ENCODE data around the gene OLFML3. TPM values are rescaled to one million over a fixed set of nuclear protein-coding genes. Genes with fewer than 3 reads are reported as not detected.
"Not testable (repeated sequence)": the region's sequence is repeated elsewhere in the genome, so short reads cannot be mapped to it uniquely, and the experiment has no call there.

OLFML3 gene, protein sequence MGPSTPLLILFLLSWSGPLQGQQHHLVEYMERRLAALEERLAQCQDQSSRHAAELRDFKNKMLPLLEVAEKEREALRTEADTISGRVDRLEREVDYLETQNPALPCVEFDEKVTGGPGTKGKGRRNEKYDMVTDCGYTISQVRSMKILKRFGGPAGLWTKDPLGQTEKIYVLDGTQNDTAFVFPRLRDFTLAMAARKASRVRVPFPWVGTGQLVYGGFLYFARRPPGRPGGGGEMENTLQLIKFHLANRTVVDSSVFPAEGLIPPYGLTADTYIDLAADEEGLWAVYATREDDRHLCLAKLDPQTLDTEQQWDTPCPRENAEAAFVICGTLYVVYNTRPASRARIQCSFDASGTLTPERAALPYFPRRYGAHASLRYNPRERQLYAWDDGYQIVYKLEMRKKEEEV
- 269 TPM for polyA plus RNA-seq (2013, experiment 1 of 2; ENCODE audit: insufficient read length)
- 257 TPM for polyA plus RNA-seq (2013, experiment 2 of 2; ENCODE audit: insufficient read length)

DNA sequence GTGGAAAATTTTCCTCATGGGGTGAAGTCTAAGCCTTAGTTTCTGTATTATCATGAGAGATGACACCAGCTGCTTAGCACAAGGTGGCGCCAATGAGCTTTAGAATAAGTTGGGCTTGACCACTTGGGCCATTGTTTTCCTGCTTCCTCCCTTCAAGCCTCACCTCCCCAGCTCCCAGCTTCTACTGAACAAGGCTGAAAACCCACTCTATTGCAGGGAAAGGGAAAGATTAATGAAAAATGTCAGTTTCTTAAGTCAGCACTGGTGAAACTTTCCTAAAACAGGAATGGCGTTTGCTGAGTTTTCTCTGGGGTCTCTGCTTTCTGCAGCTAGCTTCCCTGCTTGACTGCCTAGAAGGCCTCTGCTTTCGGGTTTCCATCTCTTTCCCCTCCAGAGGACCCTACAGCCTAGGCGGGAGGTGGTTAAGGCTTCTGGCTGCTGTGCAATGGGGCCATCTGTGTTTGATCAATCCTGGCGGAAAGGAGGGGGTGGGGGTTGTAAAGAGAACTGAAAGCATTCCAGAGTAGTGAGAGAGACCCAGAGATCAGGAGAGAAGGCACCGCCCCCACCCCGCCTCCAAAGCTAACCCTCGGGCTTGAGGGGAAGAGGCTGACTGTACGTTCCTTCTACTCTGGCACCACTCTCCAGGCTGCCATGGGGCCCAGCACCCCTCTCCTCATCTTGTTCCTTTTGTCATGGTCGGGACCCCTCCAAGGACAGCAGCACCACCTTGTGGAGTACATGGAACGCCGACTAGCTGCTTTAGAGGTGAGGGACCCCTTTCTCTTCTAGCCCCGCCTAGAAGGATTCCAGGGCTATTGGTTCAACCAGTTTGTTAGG lies at the start of gene OLFML3:
Gene OLFML3, plus strand, starts transcription at position 612 of the 840 bp plus-strand sequence. Its CDS starts 43 bp downstream, at position 655.
- DNase-seq: peak; percentile 99

DNA sequence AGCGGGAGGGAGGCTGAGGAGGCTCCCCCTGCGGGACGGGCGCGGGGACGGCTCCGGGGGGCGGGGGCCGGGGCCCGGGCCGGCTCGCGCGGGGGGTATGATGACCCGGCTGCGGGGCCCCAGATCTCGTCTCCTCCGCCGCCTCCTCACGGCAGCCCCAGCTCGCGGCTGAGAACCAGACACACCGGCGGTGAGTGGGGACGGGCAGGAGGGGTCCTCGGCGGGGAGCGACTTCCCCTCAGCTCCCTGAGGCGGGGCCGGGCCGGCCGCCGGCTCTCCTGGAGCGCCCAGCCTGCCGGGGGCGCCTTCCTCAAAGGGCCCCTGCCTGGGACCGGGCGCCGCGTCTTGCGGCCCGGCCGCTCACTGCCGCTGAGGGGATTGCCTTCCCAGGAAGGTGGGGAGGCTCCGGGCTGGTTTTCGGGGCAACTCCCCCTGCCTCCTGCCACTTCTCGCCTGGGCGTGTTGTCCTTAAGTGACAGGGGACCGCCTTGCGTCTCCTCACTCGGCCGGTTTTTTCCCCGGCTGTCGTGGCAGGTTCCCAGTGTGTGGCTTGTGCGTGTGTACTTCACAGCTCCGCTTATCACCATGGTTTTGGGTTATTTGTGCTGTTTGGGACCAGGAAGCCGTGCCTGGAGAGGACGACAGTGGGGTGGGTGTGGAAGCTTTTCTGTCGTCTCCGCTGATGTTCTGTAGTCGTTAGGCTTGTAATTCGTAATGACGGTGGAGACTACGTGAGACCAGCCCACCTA lies 49.4 kb upstream of the OLFML3 start:
- DNase-seq: peak; percentile 14

DNA sequence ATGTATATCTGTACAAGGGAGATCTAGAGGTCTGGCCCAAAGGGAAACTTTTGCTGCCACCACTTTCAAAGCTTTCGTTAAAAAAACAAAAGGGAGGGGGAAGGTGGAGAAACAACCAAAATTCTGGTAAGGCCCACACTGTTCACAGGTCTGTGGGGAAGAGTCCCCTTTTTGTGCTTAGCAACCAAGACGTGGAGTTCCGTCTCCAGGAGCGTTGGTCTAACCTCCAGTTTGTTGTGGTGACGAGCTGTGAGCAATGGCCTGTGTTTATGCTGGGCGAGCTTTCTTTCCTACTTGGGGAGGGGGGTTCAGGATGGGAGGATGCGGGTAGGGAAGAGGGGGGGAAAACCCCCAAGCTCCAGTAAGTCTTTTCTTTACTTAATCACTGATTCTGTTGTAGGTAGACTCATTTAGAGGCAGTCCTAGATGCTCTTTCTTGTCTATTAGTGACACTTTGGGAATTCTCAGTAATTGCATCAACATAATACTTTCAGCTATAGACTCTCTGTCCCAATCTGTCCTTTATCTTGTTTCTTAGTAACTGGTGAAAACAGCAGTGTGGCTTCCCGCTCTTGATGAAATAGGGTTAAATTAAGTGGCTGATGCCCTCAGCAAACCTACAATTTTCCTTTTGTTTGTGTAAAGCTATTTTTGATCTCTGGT lies 48.6 kb upstream of the OLFML3 start:
- DNase-seq: peak; percentile 20

DNA sequence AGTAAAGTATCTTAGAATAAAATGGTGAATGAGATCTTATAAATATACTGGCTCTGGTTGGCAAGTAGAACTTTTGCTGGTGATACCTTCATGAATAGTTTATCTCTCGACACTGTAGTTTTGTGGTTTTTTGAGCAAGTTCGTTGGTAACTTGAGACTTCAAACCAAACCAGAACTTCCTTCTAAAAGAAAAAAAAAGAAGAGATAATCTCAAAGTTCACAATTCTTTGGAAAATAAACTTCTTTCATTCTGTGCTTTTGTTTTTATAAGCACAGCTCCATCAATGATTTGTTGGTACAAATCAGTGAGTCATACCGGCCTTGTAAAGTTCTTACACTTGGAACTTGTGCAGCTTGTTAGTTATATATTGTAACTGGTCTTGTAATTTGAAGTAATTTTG lies 47.8 kb upstream of the OLFML3 start:
- peak; percentile 2 for DNase-seq

DNA sequence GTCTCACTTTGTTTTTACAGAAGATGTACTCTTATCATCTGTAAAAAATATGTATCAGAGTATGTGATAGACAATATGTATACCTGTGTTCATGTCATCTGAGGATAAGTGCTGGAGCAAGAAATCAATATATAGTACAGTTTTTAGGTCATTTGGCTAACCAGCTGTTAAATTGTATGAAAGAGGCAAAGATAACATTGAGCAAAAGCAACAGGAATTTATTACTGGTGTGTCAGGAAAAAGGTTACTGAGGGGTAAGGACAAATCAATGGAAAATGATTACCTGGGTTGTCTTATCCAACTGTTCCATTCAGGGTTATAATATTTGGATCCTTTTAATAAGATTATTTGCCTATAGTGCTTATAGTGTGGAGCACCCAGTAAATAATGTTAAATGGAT lies 45.3 kb upstream of the OLFML3 start:
- DNase-seq: no peak

DNA sequence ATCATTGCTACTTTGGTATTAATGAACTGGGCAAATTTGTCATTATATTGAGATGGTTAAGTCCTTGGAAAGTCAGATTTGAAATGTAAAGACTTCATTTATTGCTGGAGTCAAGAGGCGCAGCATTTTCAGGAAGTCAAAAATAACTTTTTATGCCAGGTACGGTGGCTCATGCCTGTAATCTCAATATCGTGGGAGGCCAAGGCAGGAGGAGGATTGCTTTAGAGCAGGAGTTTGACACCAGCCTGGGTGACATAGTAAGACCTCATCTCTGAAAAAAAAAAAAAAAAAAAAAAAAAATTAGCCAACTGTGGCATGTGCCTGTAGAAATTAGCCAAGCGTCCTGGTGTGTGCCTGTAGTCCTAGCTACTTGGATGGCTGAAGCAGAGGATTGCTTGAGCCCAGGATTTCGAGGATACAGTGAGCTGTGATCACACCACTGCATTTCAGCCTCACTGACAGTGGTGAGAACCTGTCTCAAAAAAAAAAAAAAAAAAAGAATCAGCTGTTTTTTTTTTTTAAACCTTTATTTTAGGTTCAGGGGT lies 44.7 kb upstream of the OLFML3 start:
- DNase-seq: no peak

DNA sequence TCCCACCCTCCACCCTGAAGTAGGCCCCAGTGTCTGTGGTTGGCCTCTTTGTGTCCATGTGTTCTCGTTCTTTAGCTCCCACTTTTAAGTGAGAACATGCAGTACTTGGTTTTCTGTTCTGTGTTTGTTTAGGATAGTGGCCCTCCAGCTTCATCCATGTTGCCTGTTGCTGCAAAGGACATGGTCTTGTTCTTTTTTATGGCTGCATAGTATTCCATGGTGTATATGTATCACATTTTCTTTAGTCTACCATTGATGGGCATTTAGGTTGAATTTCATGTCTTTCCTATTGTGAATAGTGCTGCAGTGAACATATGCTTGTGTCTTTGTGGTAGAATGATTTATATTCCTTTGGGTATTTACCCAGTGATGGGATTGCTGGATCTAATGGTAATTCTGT lies 44.1 kb upstream of the OLFML3 start:
- DNase-seq: no peak

DNA sequence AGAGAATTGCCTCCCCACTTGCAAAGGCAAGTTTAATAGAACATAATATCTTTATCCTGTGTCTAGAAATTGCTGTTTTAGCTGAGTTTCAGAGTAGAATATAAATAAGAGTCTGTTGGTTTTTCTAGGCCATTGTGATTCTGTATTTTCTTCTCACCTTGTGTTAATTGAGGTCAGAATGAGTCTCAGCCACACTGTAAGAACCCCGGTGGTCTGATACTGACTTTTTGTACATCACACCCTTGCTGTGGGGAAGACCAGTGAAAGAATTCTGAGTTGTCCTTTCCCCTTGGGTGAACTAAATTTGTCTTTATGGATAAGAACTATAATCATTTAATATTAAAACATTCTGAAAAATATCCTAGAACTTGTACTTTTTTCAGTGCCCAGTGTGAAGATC lies 43.3 kb upstream of the OLFML3 start:
- DNase-seq: no peak

DNA sequence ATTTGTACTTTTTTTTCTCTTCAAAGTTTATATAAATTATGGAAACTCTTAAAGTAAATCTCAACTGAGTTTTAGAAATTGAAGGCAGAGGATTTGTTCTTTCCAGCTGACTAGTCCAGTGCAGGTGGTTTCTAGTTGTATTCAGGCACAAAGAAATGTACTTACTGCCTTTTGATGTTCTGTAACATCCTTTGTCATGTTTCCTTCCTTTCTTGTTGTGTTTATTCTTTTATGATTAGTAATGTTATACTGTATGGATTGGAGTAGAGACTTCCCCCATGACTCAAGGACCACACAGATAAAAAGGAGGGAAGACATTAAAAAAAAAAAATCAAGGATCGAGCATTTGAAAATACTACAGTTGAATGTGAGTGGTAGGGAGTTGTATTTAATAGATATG lies 42.1 kb upstream of the OLFML3 start:
- no peak for DNase-seq

DNA sequence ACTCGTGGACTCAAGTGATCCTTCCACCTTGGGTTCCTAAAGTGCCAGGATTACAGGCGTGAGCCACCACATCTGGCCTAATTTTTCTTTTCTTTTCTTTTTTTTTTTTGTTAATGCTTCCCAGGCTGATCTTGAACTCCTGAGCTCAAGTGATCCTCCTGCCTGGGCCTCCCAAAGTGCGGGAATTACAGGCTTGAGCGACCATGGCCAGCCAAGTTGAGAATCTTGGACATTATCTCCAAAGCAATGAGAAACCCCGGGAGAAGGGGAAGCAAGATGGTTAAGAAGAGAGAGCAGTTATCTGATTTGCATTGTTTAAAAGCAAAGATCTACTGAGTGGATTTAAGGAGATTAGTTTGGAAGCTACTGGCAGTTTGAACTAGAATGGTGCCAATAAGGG lies 41.1 kb upstream of the OLFML3 start:
- DNase-seq: no peak

DNA sequence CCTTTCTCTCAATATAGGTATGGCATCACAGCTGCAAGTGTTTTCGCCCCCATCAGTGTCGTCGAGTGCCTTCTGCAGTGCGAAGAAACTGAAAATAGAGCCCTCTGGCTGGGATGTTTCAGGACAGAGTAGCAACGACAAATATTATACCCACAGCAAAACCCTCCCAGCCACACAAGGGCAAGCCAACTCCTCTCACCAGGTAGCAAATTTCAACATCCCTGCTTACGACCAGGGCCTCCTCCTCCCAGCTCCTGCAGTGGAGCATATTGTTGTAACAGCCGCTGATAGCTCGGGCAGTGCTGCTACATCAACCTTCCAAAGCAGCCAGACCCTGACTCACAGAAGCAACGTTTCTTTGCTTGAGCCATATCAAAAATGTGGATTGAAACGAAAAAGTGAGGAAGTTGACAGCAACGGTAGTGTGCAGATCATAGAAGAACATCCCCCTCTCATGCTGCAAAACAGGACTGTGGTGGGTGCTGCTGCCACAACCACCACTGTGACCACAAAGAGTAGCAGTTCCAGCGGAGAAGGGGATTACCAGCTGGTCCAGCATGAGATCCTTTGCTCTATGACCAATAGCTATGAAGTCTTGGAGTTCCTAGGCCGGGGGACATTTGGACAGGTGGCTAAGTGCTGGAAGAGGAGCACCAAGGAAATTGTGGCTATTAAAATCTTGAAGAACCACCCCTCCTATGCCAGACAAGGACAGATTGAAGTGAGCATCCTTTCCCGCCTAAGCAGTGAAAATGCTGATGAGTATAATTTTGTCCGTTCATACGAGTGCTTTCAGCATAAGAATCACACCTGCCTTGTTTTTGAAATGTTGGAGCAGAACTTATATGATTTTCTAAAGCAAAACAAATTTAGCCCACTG lies 38.7 kb upstream of the OLFML3 start:
- no peak for DNase-seq

DNA sequence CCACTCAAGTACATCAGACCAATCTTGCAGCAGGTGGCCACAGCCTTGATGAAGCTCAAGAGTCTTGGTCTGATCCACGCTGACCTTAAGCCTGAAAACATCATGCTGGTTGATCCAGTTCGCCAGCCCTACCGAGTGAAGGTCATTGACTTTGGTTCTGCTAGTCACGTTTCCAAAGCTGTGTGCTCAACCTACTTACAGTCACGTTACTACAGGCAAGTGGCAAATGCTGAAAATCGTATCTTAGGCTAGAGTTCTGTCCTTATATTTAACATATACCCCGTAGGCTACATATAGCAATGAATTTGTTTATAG lies 38.1 kb upstream of the OLFML3 start:
- no peak for DNase-seq

DNA sequence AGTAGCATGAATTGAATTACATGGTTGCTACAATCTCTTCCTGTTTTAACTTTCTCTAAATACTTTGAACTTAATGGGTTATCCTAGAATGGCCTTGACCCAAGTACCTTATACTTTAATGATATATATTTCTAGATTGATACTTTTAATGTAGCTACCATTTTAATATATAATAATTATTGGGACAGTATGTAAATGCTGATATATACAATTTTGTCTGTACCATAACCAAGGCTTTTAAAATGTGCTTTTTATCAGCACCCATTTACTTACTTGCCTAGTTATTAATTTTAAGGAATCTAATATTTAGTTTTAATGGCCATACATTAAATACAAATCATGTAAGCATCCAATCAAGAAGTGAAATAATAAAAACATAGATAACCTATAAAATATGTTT lies 36.7 kb upstream of the OLFML3 start:
- no peak for DNase-seq

DNA sequence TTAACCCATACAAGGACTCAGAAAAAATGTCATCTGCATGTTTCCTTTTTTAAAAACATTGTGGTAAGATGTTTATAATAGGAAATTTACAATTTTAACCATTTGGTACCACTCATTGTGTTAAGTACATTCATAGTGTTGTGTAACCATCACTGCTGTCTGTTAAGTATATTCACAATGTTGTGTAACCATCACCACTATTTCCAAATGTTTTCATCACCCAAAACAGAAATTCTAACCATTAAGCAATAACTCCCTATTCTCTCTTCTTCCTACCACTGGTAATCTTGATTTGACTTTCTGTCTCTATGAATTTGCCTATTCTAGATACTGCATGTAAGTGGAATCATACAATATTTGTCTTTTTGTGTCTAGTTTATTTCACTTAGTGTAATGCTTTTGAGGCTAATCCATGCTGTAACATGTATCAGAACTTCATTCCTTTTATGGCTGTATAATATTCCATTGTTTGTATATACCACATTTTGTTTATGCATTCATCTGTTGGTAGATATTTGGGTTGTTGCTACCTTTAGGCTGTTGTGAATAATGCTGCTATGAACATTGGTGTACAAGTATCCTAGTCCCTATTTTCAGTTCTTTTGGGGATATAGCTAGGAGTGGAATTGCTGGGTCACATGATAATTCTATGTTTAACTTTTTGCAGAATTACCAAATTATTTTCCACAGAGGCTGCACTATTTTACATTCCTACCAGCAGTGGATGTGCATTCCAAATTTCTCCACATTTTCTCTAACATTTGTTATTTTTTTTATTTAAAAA lies 36.1 kb upstream of the OLFML3 start:
- DNase-seq: no peak

DNA sequence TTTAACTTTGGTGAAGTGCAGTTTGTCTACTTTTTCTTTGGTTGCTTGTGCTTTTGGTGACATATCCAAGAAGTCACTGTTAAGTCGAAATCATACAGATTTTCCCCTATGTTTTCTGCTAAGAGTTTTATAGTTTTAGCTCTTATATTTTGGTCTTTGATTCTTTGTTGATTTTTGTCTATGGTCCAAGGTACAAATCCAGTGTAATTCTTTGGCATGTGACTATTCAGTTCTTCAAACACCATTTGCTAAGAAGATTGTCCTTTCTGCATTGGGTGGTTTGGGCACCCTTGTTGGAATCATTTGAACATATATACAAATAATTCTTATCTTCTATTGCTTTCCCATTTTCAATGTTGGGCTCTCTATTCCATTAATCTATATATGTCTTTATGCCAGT lies 33.9 kb upstream of the OLFML3 start:
- DNase-seq: no peak

DNA sequence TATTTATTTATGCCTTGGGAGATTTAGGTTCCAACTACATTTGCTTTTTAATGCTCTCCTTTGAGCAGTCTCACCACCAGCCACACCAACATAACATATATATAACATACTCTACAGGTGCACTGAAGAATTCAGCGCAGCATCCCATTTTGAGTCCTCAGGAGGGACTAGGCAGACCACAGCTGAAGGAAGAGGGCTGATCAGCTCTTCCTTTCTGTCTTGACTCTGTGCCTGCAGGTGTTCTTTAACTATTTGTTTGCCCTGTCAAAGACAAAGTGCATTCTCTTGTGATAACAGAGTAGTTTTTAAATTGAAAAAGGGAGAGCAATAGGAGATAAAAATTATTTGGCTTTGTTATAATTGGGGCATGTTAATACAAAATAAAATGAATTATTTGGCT lies 33.2 kb upstream of the OLFML3 start:
- DNase-seq: no peak

DNA sequence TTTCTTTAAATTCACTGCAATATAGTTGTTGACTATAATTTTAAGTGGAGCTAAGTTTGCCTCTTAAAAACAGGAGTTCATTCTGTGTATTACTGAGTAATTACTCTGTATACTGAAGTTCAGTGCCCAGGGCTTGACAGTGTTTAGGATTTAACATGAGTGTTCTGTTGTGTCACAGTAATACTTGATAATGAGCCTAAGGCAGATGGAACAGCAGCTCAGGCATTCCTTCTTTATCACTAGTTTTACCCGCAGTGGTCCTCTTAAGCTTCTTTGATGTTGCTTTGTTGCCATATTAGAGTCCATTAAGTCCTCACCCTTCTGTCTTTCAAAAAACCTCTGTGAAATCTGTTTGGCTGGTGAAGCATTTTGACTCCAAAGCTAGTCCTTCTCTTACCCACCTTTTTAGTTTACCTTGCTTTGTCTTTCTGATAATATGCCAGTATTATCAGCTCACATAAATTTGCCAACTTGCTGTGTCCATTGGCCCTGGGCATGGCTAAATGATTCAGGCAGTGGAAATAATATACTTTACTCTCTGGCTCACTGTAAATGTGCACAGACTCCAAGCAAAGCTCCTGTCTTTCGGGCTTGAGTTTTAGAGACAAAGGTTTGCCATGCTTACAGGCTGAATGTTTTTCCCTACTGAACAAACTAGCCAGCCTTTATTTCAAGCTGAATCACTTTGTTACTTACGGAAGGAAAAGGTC lies 32.4 kb upstream of the OLFML3 start:
- DNase-seq: no peak

DNA sequence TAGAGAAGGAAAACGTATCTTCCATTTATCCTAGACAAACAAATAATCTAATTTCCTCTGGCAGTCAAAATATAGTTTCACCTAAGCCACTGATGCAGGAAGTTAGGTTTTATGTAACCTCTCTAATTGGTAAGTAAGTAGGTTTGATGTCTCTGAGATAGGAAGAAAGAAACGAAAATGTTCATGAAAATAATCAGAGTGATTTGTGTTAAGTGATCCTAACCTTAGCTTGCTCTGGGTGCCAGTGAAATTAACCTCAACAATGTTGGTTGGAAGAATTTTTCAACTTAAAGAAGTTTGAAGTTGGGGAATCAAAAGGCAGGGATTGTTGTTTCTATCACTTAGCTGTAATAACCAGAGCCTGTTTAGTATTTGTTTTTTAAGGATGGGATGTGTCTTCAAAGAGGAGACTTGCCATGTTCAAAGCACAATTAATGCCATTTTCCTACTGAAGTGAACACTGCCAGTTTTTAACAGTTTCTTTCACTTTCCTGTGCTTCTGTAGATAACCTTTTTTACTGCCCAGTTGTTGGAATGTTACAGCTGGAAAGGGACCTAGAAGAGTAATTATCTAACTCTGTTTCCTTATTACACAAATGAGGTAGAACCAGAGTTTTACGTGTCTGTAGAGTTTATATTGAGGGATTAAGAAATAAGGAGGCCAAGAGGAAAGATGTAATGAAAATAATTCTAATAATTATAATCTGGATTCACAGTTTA lies 31.7 kb upstream of the OLFML3 start:
- DNase-seq: no peak

DNA sequence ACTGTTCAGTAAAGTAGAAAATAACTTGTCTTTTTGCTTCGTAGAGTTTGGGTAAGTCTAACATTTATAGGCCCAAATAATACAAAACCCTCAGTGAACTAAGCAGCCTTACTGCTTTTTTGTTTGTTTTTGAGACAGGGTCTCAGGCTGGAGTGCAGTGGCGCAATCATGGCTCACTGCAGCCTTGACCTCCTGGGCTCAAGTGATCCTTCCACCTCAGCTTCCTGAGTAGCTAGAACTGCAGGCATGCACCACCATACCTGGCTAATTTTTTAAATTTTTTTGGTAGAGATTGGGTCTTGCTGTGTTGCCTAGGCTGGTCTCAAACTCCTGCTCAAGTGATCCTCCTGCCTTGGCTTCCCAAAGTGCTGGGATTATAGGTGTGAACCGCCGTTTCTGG lies 31.1 kb upstream of the OLFML3 start:
- not testable (repeated sequence) for DNase-seq

Data from fibroblast of skin of scalp (primary cell).